Measurements from ENCODE around the gene B3GALT6.

The B3GALT6 gene

GRCh38 chr1:1280782-1281481 lies 48.9 kb downstream of the B3GALT6 start:
- H3F3A ChIP-seq (ENCODE audit: insufficient read depth, low read length): no peaks in the 10 kb centered on the region
- no peaks in the 10 kb centered on the region for H3K4me1 ChIP-seq (ENCODE audit: low read length)
- H3K9me3 ChIP-seq (replicated peaks; ENCODE audit: insufficient read depth, low read length): no peaks in the 10 kb centered on the region
- no peaks in the 10 kb centered on the region for H3K79me2 ChIP-seq (ENCODE audit: low read length)
- no peaks in the 10 kb centered on the region for H3K36me3 ChIP-seq (replicated peaks; ENCODE audit: insufficient read depth, low read length)
- no peak for DNase-seq
- no peak for TF ChIP-seq EZH2 (optimal IDR thresholded peaks at IDR 0.05; ENCODE audit: low read depth, low read length)
- TF ChIP-seq CTCF (IDR thresholded peaks at IDR 0.05; ENCODE audit: low read length): no peak
- no peak for TF ChIP-seq EZH2phosphoT487 (IDR thresholded peaks at IDR 0.05; ENCODE audit: low read length)
- no peak overlapping the region for H3K4me2 ChIP-seq (ENCODE audit: low read depth, low read length)
- H3K9me2 ChIP-seq (replicated peaks; ENCODE audit: insufficient read depth, low read length): no peaks in the 10 kb centered on the region
- no peaks in the 10 kb centered on the region for H4K20me1 ChIP-seq (ENCODE audit: insufficient read depth, low read length)
- H3K27ac ChIP-seq (ENCODE audit: low read length): no peak overlapping the region
- no peak overlapping the region for H3K9ac ChIP-seq (ENCODE audit: low read length)
- no peak overlapping the region for H3K4me3 ChIP-seq (ENCODE audit: low read length)
- H2AFZ ChIP-seq (ENCODE audit: low read length): no peak overlapping the region
- peaks cover 45% of the 10 kb centered on the region for H3K27me3 ChIP-seq (replicated peaks; ENCODE audit: insufficient read depth, low read length)

GRCh38 chr1:1281533-1282321 lies 49.7 kb downstream of the B3GALT6 start:
- H2AFZ ChIP-seq (ENCODE audit: low read length): no peak overlapping the region
- DNase-seq: no peak

GRCh38 chr1:1282998-1283397 lies 51.0 kb downstream of the B3GALT6 start:
- H3K9me3 ChIP-seq (replicated peaks; ENCODE audit: insufficient read depth, low read length): no peaks in the 10 kb centered on the region
- H3K9ac ChIP-seq (ENCODE audit: low read length): no peak overlapping the region
- no peaks in the 10 kb centered on the region for H4K20me1 ChIP-seq (ENCODE audit: insufficient read depth, low read length)
- H3F3A ChIP-seq (ENCODE audit: insufficient read depth, low read length): no peaks in the 10 kb centered on the region
- H3K4me3 ChIP-seq (ENCODE audit: low read length): no peak overlapping the region
- TF ChIP-seq CTCF (IDR thresholded peaks at IDR 0.05; ENCODE audit: low read length) (no peak), EZH2 (optimal IDR thresholded peaks at IDR 0.05; ENCODE audit: low read depth, low read length) (no peak), EZH2phosphoT487 (IDR thresholded peaks at IDR 0.05; ENCODE audit: low read length) (no peak)
- peaks cover 59% of the 10 kb centered on the region for H3K27me3 ChIP-seq (replicated peaks; ENCODE audit: insufficient read depth, low read length)
- no peak overlapping the region for H3K27ac ChIP-seq (ENCODE audit: low read length)
- H3K4me1 ChIP-seq (ENCODE audit: low read length): no peaks in the 10 kb centered on the region
- H3K79me2 ChIP-seq (ENCODE audit: low read length): no peaks in the 10 kb centered on the region
- no peaks in the 10 kb centered on the region for H3K9me2 ChIP-seq (replicated peaks; ENCODE audit: insufficient read depth, low read length)
- no peak for DNase-seq
- H2AFZ ChIP-seq (ENCODE audit: low read length): no peak overlapping the region
- H3K36me3 ChIP-seq (replicated peaks; ENCODE audit: insufficient read depth, low read length): no peaks in the 10 kb centered on the region
- no peak overlapping the region for H3K4me2 ChIP-seq (ENCODE audit: low read depth, low read length)

More at GRCh38 chr1:1281533-1282321, 49.7 kb downstream of the B3GALT6 start:
- no peaks in the 10 kb centered on the region for H3K36me3 ChIP-seq (replicated peaks; ENCODE audit: insufficient read depth, low read length)
- H3K4me2 ChIP-seq (ENCODE audit: low read depth, low read length): no peak overlapping the region
- no peaks in the 10 kb centered on the region for H3K9me2 ChIP-seq (replicated peaks; ENCODE audit: insufficient read depth, low read length)
- no peaks in the 10 kb centered on the region for H3F3A ChIP-seq (ENCODE audit: insufficient read depth, low read length)
- H4K20me1 ChIP-seq (ENCODE audit: insufficient read depth, low read length): no peaks in the 10 kb centered on the region
- H3K27ac ChIP-seq (ENCODE audit: low read length): no peak overlapping the region
- H3K4me1 ChIP-seq (ENCODE audit: low read length): no peaks in the 10 kb centered on the region
- no peaks in the 10 kb centered on the region for H3K79me2 ChIP-seq (ENCODE audit: low read length)
- no peak overlapping the region for H3K9ac ChIP-seq (ENCODE audit: low read length)
- no peak overlapping the region for H3K4me3 ChIP-seq (ENCODE audit: low read length)
- H3K9me3 ChIP-seq (replicated peaks; ENCODE audit: insufficient read depth, low read length): no peaks in the 10 kb centered on the region
- TF ChIP-seq CTCF (IDR thresholded peaks at IDR 0.05; ENCODE audit: low read length): no peak
- no peak for TF ChIP-seq EZH2 (optimal IDR thresholded peaks at IDR 0.05; ENCODE audit: low read depth, low read length)
- no peak for TF ChIP-seq EZH2phosphoT487 (IDR thresholded peaks at IDR 0.05; ENCODE audit: low read length)
- peaks cover 53% of the 10 kb centered on the region for H3K27me3 ChIP-seq (replicated peaks; ENCODE audit: insufficient read depth, low read length)
